Fibroblast of mammary gland (primary cell): ENCODE results near the gene NT5DC4.

ENCODE experiments used
- DNase-seq: peaks from one replicate; pipeline ENCODE4 v3.0.0-alpha.2; 2010; ENCODE audit warnings: low read depth
- H3K4me3 ChIP-seq: 2 replicates; pipeline ENCODE4 v1.5.1; 2011; ENCODE audit warnings: low read depth, mild to moderate bottlenecking, low read length, moderate library complexity; ENCODE audit not compliant: control insufficient read depth
- CTCF ChIP-seq: conservative IDR thresholded peaks from 2 replicates; pipeline ENCODE4 v1.5.1; 2011; ENCODE audit warnings: low read depth, low read length, inconsistent platforms; ENCODE audit not compliant: control insufficient read depth, insufficient read depth

Gene NT5DC4

GRCh38 chr2:112787729-112788393, 67.0 kb downstream of the NT5DC4 start:
- H3K4me3 ChIP-seq: no peak overlapping the region
- no peak for DNase-seq
- no peak for TF ChIP-seq CTCF

DNA sequence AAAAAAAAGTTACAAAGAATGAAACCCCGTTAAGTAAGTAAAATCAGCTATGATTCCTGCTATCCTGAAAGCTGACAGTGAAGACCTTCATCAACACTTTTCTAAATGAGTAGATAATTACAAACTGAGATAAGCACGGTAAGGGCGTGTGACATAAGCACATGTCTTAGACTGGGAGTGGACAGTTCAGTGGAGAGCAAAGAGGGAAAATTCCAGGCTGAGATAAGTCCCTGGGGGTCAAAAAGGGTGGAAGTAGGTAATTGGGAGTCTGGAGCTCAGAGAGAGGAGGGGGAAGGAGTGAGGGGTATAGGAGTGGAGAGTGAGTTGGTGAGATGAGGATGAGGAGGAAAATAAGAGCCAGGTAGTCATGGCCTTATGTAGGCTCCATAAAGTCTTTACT, 67.8 kb downstream of the NT5DC4 start:
- DNase-seq: no peak
- no peak overlapping the region for H3K4me3 ChIP-seq
- TF ChIP-seq CTCF: no peak
